Astrocyte (in vitro differentiated cells and primary cell): ENCODE data around the gene ASH1L.

Source experiments
- CTCF ChIP-seq: IDR thresholded peaks from 2 replicates; pipeline ENCODE4 v1.5.1; 2011; ENCODE audit warnings: low read depth, mild to moderate bottlenecking, inconsistent platforms, low read length, moderate library complexity; ENCODE audit not compliant: insufficient read depth
- EZH2 ChIP-seq: IDR thresholded peaks from 2 replicates; pipeline ENCODE4 v1.6.1; 2012; ENCODE audit warnings: mild to moderate bottlenecking, low read length, inconsistent platforms; ENCODE audit not compliant: insufficient read depth

GRCh38 chr1:155458111-155458510 is 104.5 kb downstream of the ASH1L start:
- TF ChIP-seq CTCF, result no peak
- no peak for TF ChIP-seq EZH2
